HG02970 (cell line): Measurements from ENCODE around the gene SELENBP1.

Experiments
- ATAC-seq: cut with Tn5 transposase; IDR thresholded peaks from one replicate; pipeline ENCODE4 v1.9.1; 2021; ENCODE audit warnings: mild to moderate bottlenecking, moderate library complexity, moderate number of reproducible peaks; ENCODE audit not compliant: unreplicated experiment, low FRiP score

Gene SELENBP1

DNA sequence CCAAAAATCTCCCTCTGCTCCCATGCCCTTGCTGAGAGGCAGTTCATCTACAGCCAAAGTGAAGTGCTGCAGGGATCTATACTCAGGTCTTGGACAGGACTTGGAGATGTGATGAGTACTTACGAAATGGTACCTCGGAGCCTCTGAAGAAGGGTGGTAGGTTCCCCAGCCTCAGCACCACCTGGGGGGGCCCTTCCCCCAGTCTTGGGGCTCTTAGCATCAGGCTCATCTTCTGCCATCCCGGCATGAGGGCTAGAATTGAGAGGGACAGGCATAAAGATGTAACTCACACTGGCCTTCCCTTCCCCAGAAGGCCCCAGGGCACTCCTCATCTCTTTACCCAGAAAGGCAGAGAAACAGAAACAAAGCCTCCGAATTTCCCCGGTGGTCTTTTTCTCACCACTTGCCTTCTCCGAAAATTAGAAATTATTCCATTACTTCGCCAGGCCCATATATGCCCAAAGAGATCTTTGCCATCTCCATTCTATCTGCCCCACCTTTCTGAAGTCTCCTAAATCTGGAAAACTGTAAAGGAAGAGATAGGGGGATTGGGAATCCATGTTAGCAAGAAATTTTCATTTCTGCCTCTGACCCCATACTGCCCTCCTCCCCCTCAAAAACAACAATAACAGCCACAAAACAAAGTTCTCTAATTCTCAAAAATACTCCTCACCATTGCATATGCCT is 26.3 kb downstream of the SELENBP1 start:
- no peak for ATAC-seq

DNA sequence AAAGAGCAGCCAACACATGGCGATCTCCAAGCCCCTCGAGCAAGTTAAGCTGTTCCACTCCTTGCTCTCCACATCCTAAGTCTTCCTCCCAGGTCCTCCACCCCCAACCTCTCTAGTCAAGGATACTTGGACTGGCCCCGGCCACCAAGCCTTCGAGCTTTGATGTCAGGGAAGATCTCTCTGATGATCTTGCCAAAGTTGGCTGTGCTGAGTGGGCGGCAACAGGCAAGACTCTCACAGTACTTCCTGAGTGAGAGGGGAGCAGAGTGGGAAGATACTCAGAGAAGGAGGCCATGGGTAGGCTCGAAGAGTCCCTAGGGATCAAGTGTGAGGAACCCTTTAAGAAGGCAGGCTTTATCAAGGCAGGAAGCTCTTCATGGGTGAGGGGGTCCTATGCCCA is 28.2 kb downstream of the SELENBP1 start:
- ATAC-seq: no peak

DNA sequence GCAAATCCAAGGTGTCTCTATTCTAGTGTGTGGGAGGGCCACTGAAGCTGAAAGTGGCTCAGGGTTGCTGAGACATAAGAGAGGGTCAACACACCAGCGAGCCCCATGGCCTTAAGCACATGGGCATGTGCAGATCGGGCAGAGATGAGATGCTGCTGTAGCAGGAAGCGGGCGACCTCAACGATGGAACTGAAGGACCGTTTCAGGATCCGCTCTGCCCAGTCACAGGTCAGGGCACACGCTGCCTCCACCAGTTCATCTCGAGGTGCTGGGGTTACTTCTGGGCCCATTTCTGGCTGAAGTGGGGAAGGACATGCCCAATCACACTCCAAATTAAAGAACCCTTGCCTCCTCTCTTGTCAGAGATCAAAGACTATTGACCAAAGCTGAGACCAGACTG is 28.9 kb downstream of the SELENBP1 start:
- ATAC-seq: no peak

DNA sequence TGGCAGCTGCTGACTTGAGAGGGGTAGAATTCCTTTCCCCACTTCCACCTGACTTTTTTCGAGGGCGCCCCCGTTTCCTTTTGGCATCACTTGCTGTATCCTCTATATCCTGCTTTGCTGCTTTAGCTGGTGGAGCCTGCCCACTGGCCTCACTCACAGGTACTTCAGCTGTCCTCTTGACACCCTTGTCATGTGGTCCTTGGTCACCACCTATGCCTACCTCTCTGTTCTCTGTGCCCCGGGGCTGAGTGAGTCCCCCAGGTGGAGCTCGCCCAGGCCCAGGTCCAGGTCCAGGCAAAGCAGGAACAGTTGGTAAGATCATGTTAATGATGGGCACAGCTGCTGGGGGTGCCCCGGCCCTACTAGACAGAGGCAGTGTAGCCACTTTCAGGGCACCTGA is 29.9 kb downstream of the SELENBP1 start:
- ATAC-seq: no peak

DNA sequence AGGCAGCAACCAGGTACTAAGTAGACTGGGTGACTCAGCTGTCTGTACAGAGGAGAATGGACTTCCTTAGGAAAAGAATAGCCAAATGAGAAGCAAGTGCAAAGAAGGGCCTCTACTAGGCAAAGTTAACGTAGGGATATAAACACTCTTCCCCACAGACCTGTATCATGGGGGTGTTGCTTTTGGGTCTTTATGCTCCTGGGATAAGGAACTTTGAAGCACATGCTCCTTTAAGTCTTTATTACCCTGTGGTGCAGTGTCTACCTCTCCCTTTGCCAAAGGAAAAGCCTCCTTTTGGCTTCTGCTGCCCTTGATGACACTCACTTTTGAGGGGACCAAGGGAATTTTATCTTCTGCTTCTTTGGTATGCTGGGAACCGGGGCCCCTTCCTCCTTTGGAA is 30.5 kb downstream of the SELENBP1 start:
- no peak for ATAC-seq

DNA sequence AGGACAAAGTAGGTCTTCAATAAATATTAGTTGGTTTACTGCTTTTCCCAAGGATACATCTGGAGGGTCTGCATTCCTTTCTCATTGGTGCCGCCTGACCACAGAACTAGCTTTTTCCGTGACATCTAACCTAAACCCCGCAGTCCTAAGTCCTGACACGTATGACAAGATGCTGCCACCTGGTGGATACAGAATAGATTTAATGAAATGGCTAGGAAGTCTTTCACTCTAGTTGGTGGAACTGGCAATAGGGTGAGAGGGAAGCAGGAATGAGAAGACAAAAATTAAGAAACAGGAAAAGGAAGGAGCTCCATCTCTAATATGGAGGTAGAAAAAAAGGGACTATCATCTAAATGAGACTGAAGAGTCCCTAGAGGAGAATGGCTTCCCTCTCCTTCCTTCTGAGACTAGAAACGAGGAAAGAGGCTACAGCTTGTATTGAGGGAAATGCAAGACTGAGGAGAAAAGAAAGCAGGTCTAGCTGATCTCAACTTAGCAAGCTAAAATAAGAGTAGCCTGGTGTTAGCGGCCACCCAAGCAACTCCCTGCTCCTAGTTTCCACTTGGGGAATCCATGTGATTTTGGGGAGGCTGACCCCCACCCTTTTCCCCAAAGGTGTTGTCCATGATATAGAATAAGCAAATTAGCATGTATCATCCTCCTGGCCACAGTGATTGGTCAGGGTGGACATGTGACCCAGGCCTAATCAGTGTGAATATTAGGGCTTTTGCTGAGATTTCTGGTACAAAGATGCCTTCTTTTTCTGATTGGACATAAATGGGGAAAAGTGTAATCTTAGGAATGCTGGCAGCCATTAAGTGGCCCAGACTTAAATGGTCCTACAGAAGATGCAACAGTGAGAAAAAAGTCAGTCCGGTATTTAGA is 31.4 kb downstream of the SELENBP1 start:
- ATAC-seq: no peak

DNA sequence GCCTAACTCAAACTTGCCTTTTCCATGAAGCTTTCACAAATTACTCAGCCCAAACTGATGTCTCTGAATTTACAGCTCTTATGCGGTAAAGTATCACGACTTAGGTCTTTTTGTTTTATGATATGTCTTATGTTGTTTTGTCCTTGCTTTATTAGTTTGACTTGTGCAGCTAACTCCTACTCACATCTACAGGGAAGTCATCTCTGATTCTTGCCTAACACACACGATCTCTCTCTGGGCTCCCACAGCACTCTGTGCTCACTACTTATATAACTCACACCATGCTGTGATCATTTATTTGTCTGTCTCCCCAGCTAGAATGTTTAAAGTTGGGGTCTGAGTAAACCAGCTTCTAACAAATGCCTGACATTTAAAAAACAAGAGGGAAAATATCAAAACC is 35.9 kb downstream of the SELENBP1 start:
- ATAC-seq: no peak

DNA sequence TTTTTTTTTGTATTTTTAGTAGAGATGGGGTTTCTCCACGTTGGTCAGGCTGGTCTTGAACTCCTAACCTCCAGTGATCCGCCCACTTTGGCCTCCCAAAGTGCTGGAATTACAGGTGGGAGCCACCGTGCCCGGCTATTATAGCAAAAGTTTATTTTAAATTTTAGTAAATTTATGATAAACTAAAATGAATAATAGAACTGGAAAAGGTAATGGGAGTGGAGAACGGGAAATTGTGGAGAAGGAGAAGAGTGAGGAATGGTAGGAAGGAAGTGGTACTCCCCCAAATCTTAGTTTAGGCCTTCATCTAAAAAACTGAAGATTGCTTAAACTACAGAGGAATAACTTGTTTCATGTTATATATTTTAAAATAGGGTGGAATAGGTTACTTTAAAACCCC is 37.7 kb downstream of the SELENBP1 start:
- ATAC-seq: no peak

DNA sequence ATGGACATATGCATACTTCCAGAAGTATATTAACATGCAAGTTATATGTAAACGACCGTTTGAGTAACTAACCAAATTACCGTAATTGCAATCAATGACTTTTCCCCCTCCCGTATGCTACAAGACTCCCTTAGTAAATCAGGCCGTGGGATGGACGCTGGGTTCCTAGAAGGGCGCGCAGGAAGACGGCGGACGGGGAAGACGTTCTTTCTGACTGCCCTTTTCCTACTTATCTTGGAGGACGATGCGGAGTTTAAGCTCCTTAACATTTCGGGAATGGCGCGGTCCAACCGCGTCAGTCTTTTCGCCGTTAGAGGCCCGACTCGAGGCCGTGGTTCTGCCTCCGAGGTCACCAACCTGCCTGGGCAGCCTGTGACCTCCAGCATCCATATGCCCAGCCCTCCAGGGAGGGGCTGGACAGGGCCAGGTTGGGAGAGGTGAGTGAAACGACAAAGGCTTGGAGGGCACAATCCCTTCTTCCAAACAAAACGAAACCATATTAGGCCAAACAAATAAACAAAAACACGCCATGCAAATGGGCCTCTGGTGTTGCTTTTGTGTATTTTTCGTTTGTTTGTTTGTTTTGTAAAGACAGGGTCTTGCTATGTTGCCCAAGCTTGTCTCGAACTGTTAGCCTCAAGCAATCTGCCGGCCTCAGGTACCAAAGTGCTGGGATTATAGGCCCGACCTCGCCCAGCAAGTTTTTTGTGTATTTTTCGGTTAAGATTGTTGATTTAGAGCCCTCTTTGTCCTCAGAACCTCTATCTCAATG is 44.4 kb downstream of the SELENBP1 start:
- no peak for ATAC-seq

DNA sequence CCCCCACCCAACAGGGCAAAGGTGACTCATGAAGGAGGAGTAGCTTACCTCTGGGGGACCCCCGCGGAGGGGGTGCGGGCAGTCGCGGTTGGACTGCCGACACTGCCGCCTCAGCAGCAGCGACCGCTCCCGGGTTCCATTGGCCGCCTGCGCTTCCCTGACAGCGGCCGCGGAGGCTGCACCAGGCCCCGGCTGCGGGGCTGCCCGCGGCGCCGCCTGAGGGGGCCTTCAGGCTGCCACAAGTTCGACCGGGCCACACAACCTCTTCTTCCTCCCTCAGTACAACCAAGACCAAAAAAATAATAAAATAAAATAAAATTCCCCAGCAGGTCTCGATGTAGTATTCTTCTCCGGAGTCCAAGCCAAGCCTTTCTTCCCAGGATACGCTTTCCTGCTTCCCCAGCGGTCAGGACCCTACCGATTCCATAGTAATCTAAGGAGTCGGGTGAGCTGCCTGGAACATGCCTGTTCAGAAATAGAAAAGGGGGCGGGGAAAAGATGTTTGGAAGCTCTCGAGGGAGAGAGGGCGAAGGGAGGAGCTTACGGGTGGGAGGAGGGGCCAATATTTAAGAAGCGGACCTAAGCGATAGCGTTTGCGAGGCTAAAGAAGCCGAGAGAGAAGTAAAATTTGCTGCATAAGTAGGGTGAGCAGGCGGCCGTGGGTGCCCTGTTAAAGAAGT is 45.1 kb downstream of the SELENBP1 start, which contains the start of gene PI4KB:
Gene PI4KB, minus strand, starts transcription at position 194 of the 680 bp plus-strand sequence. CDS start 10,935 bp downstream, outside the sequence.
- ATAC-seq: peak; percentile 79

DNA sequence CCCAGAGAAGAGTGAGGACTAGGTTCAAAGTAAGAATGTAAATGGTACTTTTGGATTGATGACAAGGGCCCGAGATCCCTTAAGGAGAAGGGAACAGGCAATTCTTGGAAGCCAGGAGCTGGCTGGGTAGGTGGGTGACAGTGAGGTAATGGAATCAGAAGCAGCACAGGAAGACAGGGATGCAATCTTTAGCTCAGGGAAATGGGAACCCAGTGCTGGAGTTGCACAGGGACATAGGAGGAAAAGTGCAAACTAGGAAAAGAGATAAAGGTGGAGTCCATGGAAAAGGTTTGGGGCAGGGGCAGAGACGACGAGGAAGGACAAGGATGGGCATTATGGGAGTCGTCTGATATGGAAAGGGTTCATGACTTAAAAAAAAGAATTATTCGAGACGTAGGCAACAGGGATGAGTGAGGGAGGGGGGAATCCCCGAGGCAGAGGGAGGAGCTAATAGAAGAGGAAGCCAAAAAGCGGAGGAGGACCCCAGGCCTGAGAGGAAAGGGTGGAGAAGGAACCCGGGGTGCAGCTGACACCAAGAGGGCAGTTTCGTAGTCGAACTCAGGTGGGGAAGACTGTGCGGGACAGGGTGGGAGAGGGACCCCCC is 45.8 kb downstream of the SELENBP1 start:
- no peak for ATAC-seq

DNA sequence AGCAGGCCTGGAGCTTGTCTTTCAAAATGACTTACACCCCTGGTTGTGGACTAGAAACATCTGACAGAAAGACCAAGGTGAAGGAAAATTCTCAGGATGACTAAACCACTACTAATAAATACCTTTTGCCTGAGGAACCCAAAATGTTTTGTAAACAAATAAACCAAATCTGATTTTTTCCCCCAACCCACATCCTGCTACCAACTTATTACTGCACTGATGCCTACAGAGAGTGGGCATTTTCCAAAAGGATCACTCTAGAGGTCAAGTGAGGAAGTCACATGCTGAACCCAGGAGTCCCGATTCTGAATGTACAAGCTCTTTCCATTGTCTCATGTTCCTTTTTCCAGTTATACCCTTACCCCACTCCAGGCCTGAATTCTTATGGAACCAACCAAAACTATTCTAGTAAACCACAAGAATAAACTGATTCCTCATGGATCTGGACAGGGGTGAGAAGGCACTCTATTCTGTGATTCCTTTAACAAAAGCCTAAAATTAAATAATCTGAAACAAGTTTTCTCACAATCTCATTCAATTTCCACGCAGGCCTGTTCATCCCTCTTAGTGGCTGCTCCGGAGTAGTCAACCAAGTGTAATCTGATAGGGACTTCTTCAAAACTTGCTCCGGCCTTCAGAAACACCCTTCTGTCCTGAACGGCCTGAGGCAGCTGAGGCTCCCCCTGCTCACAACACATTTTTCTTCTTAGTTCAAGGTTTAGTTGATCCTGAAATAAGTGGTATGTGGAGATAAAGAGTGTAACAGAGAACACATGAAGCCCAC is 46.7 kb downstream of the SELENBP1 start:
- no peak for ATAC-seq

DNA sequence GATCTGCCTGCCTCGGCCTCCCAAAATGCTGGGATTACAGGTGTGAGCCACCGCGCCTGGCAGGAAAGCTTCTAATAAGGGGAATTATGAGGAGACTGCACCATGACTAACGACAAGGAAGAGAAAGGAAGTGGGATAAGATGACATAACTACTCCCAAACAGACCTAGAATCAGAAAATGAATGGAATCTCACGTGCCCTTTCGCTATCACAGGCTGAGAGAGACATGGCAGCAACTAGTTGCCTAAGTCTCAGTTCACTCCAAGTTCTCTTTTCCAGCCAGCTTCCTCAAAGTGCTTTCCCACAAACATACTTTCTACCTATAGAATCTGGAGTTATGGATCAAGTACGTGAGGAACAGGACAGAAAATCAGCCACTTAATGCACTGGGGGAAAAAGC is 47.3 kb downstream of the SELENBP1 start:
- ATAC-seq: no peak

DNA sequence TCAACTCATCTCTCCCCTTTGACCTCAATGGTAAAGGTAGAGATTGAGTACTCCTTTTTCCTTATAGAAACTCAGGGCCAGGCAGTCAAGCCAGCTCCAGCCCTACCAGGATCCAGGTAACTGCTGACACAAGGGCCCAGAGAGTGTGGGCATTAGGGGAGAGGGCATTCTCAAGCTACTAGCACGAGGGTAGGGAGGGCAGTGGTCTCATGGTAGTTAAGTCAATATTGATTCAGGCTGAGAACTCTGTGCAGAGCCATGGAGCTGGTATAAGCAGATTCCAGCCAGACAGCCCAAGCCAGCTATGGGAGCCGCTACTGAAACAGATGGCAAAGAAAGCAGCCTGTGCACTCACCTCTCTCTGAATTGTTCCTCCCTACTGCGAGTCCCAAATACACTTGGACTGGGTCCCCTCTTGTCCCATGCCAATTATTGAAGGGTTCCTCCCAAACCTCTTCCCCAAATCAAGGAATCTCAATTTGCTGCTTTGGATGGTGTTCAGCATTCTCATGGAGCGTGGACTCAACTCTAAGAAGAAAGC is 48.0 kb downstream of the SELENBP1 start:
- no peak for ATAC-seq

DNA sequence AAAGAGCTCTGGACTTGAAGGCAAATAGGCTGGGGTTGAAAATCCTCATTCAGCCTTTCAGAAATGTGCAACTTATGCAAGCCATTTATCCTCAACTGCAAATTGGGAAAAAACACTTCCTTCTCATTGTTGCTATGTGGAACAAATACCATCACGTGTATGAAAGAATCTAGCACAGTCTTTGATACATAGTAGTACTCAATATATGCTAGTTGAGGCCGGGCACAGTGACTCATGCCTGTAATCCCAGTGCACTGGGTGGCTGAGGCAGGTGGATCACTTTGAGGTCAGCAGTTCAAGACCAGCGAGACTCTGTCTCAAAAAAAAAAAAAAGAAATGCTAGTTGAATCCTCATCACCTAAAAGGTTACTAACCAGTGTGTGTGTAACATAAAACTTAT is 53.5 kb downstream of the SELENBP1 start:
- ATAC-seq: no peak

DNA sequence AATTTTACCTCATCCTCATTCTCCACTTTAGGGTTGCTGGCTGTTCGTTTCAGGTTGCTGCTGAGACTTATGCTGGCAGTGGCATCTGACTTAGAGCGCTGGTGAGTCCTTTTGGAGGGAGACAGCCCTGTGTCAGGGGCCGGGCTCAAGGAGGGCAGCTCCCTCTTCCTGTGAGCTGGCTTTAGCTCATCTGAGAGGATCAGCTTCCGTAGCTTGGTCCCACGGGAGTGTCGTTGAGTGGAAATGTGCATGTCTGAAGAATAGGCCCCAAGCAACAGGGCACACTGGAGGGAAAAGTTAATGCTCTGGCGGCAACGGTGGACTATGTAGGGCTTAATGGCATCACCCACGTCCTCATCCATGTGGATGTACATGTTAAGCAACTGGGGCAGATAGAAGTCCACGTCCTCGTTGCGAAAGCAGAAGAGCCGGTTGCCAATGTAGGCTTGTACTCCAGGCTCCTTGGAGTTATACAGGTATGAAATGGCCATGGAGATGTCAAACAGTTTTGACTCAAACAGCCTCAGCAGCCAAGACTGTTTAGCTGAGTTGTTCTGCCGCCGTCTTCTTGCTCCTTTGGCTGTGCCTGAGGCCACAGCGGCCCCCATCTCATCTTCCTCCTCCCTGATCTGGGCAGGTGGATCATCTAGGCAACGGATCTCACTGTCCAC is 56.8 kb downstream of the SELENBP1 start:
- no peak for ATAC-seq
